HepG2 (cell line): Measurements from ENCODE around the gene DTNB. TPM values are rescaled to one million over a fixed set of nuclear protein-coding genes. Genes with fewer than 3 reads are reported as not detected.

Source experiments
- ARID5B ChIP-seq: IDR thresholded peaks from 2 replicates; pipeline ENCODE4 v1.4.0; 2020; ENCODE audit warnings: mild to moderate bottlenecking, missing genetic modification reagents
- CREM ChIP-seq, 2 experiments: sonication (generic) in 1 of 2; formaldehyde crosslinking in 1 of 2; IDR thresholded peaks; 2 replicates each; pipeline versions ENCODE4 v1.4.0 to v1.6.1; 2016 to 2020; ENCODE audit warnings: antibody characterized with exemption in 1 of 2, mild to moderate bottlenecking in 1 of 2, missing genetic modification reagents in 1 of 2
- HIC2 ChIP-seq: sonication (generic); formaldehyde crosslinking; IDR thresholded peaks from 2 replicates; pipeline ENCODE4 v1.9.0; 2022; ENCODE audit warnings: low read depth, missing genetic modification reagents
- KLF16 ChIP-seq, 2 experiments: sonication (generic) in 1 of 2; formaldehyde crosslinking in 1 of 2; IDR thresholded peaks; 2 replicates each; pipeline versions ENCODE4 v1.6.1 to v1.8.0; 2016 to 2023; ENCODE audit warnings: missing genetic modification reagents in 2 of 2, missing compliant biosample characterization in 1 of 2
- KMT2B ChIP-seq: IDR thresholded peaks from 2 replicates; pipeline ENCODE4 v1.6.1; 2016; ENCODE audit warnings: missing genetic modification reagents, missing compliant biosample characterization
- NCOA1 ChIP-seq: sonication (generic); formaldehyde crosslinking; IDR thresholded peaks from 2 replicates; pipeline ENCODE4 v1.9.0; 2021; ENCODE audit warnings: missing genetic modification reagents
- PATZ1 ChIP-seq: sonication (generic); formaldehyde crosslinking; IDR thresholded peaks from 2 replicates; pipeline ENCODE4 v1.4.0; 2020; ENCODE audit warnings: missing genetic modification reagents
- POLR2AphosphoS5 ChIP-seq: IDR thresholded peaks from 2 replicates; pipeline ENCODE4 v1.6.1; 2012; ENCODE audit warnings: low read depth, low read length
- RBFOX2 ChIP-seq: fragments of 200-400 bp; formaldehyde crosslinking; IDR thresholded peaks from 2 replicates; pipeline ENCODE4 v1.6.1; 2017; ENCODE audit warnings: low read depth, mild to moderate bottlenecking, low read length
- RXRA ChIP-seq: sonication (generic); formaldehyde crosslinking; IDR thresholded peaks from 2 replicates; pipeline ENCODE4 v1.5.1; 2020; ENCODE audit warnings: missing genetic modification reagents
- ZHX1 ChIP-seq: sonication (generic); formaldehyde crosslinking; IDR thresholded peaks from 2 replicates; pipeline ENCODE4 v1.8.1; 2022; ENCODE audit warnings: low read depth, mild to moderate bottlenecking, missing genetic modification reagents
- ZNF124 ChIP-seq: sonication (generic); formaldehyde crosslinking; IDR thresholded peaks from 2 replicates; pipeline ENCODE4 v1.4.0; 2020; ENCODE audit warnings: missing genetic modification reagents
- ZNF234 ChIP-seq: sonication (generic); formaldehyde crosslinking; conservative IDR thresholded peaks from 2 replicates; pipeline ENCODE4 v1.5.1; 2020; ENCODE audit warnings: mild to moderate bottlenecking, missing genetic modification reagents
- ZNF354B ChIP-seq: sonication (generic); formaldehyde crosslinking; IDR thresholded peaks from 2 replicates; pipeline ENCODE4 v1.8.0; 2022; ENCODE audit warnings: mild to moderate bottlenecking, missing genetic modification reagents
- ZNF766 ChIP-seq: sonication (generic); formaldehyde crosslinking; IDR thresholded peaks from 2 replicates; pipeline ENCODE4 v1.5.0; 2020; ENCODE audit warnings: missing genetic modification reagents, borderline replicate concordance
- polyA plus RNA-seq, 8 experiments: library from polyadenylated mRNA; depleted of rRNA in 3 of 8; stranded (reverse) in 7 of 8; unstranded in 1 of 8; fragments of >200 nt; fragmentation: Illumina TruSeq in 4 of 8; extraction: Trizol in 4 of 8; gene quantifications; 2 replicates each; pipeline versions ENCODE4 v1.2.1 to v1.2.3, GENCODE V29; 2011 to 2016; ENCODE audit warnings: low read depth in 4 of 8, missing spikeins in 1 of 8, mixed read lengths in 1 of 8; ENCODE audit not compliant: insufficient read depth in 1 of 8
- total RNA-seq, 5 experiments: library from RNA; depleted of rRNA; stranded (reverse); fragments of >200 nt; fragmentation: Illumina TruSeq; extraction: Trizol; gene quantifications; 2 replicates each; pipeline ENCODE4 v1.2.3, GENCODE V29; 2016; ENCODE audit warnings: low read depth in 1 of 5
- TF ChIP-seq, protein P1 (sequence below): sonication (generic); formaldehyde crosslinking; IDR thresholded peaks from 2 replicates; pipeline ENCODE4 v1.5.0; 2020; ENCODE audit warnings: mild to moderate bottlenecking, missing genetic modification reagents
- TF ChIP-seq, protein P2 (sequence below): sonication (generic); formaldehyde crosslinking; IDR thresholded peaks from 2 replicates; pipeline ENCODE4 v1.8.0; 2022; ENCODE audit warnings: mild to moderate bottlenecking, missing genetic modification reagents, moderate library complexity

The DTNB gene
- total and polyA plus RNA-seq, 2 of the 13 experiments (the other 11 are each of a cell fraction or from before 2014, with no cell fraction given): 14.4 to 23.9 TPM

- TF ChIP-seq ZHX1 (CRISPR knock-in tag) (no peak), NCOA1 (CRISPR knock-in tag) (no peak), HIC2 (CRISPR knock-in tag) (no peak), KMT2B (CRISPR knock-in tag) (no peak), RBFOX2 (no peak), ZNF234 (CRISPR knock-in tag) (no peak), ZNF124 (no peak), RXRA (CRISPR knock-in tag) (no peak), KLF16 (CRISPR knock-in tag; IDR thresholded peaks at IDR 0.05) (no peak), ARID5B (no peak), ZNF354B (CRISPR knock-in tag) (no peak), PATZ1 (no peak), POLR2AphosphoS5 (no peak), CREM (IDR thresholded peaks at IDR 0.05) (no peak), CREM (CRISPR knock-in tag; IDR thresholded peaks at IDR 0.05) (no peak), ZNF766 (CRISPR knock-in tag) (no peak)
- TF ChIP-seq, protein P1, sequence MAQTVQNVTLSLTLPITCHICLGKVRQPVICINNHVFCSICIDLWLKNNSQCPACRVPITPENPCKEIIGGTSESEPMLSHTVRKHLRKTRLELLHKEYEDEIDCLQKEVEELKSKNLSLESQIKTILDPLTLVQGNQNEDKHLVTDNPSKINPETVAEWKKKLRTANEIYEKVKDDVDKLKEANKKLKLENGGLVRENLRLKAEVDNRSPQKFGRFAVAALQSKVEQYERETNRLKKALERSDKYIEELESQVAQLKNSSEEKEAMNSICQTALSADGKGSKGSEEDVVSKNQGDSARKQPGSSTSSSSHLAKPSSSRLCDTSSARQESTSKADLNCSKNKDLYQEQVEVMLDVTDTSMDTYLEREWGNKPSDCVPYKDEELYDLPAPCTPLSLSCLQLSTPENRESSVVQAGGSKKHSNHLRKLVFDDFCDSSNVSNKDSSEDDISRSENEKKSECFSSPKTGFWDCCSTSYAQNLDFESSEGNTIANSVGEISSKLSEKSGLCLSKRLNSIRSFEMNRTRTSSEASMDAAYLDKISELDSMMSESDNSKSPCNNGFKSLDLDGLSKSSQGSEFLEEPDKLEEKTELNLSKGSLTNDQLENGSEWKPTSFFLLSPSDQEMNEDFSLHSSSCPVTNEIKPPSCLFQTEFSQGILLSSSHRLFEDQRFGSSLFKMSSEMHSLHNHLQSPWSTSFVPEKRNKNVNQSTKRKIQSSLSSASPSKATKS (CRISPR knock-in tag): no peak
- TF ChIP-seq, protein P2, sequence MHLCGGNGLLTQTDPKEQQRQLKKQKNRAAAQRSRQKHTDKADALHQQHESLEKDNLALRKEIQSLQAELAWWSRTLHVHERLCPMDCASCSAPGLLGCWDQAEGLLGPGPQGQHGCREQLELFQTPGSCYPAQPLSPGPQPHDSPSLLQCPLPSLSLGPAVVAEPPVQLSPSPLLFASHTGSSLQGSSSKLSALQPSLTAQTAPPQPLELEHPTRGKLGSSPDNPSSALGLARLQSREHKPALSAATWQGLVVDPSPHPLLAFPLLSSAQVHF (CRISPR knock-in tag): no peak
Measured at GRCh38 chr2:25674077-25674362, 643 bp upstream of the DTNB start (continued).
